OCI-LY3 (cell line): ENCODE data around the gene SETD7.

Experiments
- CTCF ChIP-seq: fragments of 200-600, 300-600 bp; sonication (generic); IDR thresholded peaks from 2 replicates; pipeline ENCODE4 v1.5.1; 2014; ENCODE audit warnings: antibody characterized with exemption, low read length, low read depth
- EZH2phosphoT487 ChIP-seq: fragments of 200-600 bp; shearing (Covaris generic); IDR thresholded peaks from 2 replicates; pipeline ENCODE4 v1.6.1; 2018; ENCODE audit warnings: antibody characterized with exemption, mixed run types, low read depth

DNA sequence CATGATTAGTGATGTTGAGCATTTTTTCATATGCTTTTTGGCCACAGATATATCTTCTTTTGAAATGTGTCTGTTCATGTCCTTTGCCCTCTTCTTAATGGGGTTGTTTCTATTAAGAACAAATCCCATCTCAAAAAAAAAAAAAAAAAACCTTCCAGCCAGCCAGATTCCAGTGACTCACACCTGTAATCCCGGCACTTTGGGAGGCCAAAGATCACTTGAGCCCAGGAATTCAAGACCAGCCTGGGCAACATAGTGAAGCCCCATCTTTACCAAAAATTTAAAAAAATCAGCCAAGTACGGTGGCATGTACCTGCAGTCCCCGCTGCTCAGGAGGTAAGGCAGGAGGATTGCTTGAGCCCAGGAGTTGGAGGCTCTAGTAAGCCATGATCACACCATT, 97.0 kb downstream of the SETD7 start:
- TF ChIP-seq CTCF (no peak), EZH2phosphoT487 (no peak)
